Ammon's horn (tissue), 1 donor: Measurements from ENCODE around the gene PCLO.
"Not testable (repeated sequence)": the region's sequence is repeated elsewhere in the genome, so short reads cannot be mapped to it uniquely, and the experiment has no call there.

Experiments used
- DNase-seq: peaks from one replicate; pipeline ENCODE4 v3.0.0-alpha.2; 2016; ENCODE audit warnings: low spot score

Gene PCLO

DNA sequence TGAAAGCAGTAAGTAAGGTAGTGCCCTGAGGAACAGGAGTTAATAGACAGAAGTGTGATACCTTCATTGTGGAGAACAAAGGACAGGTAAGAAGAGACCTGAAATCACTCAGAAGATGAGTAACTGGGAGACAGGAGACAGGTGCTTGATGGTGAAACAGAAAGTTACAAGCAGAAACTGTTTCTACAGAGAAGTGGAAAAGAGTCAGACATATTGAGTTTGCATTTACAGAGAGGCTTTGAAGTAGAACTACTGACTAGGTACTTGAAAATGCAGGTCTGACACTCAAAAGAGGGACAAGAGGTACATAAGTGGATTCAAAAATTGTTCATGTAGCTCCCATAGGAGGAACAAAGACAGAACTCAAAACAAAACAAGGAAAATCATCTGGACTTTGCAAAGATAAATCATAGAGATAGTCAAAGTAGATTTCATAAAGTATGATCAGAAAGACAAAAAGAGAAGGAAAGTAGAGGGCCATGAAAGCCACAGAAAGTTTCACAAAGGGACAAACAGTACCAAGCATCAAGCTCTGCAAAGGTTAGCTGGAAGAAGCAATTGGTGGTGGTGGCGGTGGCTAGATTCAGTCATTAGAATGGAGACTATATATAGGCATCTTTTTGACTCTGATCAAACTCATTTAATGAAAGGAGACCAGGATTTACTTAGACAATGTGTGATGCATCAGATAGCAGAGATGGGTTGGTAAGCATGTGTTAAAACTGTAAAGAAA, 198.4 kb downstream of the PCLO start:
- no peak for DNase-seq

DNA sequence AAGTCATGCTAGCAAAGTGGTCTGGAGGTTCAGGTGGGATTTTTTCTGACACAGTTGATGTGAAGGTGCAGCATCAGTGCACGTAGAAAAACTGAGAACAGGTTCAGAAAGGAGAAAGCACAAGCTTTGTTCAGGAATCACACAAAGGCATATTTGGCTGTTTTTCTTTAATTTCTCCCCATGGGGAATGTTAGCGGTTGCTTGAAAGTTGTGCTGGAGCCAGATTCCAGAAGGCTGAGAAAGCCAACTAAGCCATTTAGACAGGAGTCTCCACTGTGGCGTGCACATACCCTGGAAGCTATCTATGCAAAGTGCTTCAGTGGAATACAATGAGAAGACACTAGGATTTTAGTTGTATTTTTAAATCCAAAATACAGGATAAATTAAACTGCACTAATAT, 201.4 kb downstream of the PCLO start:
- DNase-seq: no peak

DNA sequence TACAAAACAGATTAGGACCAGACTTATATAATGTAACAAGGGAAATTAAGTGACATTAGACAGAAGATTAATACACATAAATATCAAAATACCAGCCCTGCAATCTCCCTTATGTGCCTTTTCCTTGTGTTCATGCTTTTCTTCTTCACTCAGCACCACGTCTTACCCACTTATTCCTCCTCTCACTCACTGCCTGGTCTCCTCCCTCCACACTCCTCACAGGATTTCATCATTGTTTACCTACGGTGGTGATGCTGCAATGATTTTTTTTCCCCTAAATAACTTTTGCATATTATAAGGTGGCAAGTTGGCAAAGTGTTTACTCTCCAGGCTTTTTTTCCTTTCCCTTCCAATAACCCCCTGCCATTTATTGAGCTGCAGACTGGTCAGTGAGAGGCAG, 203.2 kb downstream of the PCLO start:
- DNase-seq: no peak

DNA sequence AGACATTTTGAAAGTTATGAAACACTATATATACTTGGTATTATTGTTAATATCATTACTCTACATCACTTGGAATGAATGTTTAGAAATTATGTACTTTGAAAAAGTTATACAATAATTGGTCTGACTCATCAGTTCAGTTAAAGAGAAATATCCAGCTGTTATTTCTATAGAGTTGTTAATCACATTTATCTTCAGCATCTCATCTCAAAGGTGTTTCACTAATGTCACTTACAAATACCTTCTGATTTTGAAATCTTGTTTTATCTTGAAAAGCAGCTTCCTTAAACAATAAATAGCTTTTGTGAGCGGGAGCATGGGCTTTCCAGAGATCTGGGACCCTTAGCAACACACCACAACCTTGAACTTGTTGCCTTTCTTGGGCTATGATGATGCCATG, 205.2 kb downstream of the PCLO start:
- no peak for DNase-seq

DNA sequence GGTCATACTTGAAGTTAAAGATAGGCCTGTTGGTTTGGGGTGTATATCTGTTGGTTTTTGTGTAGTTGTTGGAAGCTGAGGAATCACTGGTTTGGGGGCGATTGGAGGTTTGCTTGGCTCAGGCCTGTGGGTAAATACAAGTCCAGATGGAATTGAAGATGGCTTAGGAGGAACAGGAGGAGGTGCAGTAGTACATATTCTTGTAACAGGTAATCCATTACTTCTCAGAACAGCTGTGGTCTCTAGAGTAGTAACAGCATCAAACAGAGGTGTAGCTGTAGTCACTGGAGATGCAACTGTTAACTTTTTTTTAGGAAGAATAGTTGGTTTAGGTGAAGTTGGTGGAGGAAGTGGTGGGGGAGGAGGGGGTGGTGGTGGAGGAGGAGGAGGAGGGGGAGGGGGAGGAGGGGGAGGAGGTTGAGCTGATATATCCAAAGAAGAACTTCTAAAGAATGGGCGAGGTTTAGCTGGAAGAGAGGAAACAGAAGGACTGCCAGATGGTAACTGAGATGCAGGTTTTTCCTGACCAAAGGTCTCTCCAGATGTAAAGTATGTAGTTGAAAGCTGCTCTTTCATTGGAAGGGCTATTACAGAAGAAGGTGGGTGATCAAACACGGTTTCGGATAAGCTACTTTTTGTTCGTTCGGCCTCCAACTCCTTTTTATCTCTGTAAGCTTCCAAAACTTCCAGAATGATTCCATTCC, 209.2 kb downstream of the PCLO start:
- DNase-seq: no peak

DNA sequence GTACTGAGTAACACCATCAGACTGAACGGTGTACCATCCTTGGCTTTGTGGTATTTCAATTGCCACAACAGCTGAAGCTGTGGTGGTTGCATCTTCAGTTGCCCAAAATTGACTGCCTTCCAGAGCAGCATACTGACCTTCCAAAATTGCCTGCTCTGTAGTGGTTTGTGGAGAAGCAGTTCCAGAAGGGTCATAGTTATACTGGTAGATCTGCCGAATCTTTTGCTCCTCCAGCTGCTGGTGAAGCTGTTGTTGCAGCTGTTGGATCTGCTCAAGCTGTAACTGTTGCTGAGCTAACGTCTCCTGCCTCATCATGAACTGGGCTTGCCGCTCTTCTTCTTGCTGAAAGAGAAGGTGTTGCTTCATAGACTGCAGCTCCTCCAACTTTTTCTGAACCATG, 212.2 kb downstream of the PCLO start:
- no peak for DNase-seq

DNA sequence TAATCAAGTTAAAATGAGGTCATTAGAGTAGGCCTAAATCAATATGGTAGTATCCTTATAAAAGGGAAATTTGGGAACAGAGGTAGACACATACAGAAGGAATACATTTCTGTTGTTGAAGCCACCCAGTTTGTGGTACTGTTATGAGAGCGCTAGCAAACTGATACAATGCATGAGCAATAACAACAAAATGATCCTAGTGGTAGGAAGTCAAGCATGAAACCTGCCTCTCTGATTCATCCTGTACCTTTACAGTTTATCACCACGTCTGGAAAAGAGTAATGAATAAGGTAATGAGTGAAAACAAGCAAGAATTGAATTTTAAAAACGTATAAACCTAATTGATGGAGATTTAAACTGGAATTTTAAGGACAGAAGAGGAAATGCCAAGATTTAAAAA, 217.2 kb downstream of the PCLO start:
- DNase-seq: no peak

DNA sequence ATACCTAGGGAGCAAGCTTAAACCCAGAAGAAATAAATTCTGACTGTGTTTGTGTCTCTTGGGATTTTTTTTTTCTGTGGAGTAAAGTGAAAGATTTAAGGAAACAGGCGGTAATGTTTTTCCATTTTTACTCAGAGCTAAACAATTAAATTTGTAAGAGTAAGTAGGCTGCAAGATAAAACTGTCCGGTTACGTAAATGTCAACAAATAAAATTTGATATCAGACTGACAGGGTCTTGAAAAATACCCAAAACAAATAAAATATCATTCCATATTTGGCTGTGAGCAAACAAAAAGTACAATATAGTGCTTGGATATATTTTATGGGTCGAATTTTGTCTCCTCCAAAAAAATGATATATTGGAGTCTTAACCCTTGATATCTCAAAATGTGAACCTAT, 217.6 kb downstream of the PCLO start:
- DNase-seq: no peak

DNA sequence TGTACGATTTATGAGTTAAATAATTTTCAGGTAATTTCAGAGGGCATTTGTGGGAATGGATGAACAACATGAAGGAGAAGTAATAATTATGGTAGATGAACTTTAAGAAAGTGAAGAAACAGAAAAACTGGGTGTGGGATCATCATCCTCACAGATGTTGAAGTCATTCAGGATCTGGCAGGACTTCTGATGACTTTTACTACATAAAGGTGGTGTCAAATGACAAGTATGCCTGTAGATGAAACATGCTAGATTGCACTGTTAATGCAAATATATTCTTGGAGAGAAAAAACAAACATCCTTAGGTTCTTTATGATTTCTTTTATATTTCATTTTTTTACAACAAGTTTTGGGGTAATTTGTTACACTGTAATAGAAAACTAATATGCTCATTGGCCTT, 230.2 kb downstream of the PCLO start:
- DNase-seq: no peak

DNA sequence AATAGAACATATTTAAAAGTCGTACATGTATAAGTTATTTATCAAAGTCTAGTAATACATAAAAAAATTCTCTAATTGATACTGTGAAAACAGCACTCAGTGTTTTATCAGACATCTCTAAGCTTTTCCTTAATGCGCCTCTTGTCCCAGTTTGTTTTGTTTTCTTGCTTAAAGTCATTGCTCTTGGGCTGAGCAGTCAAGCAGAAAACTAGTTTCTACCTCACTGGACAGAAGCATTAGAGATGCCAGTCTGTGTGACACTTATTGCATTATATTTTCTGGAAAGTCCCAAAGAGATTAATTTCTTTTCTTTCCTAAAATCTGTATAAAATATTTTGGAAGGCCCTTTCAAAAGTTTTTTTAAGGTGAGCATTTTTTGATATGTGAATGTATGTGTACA, 236.2 kb downstream of the PCLO start:
- DNase-seq: no peak

DNA sequence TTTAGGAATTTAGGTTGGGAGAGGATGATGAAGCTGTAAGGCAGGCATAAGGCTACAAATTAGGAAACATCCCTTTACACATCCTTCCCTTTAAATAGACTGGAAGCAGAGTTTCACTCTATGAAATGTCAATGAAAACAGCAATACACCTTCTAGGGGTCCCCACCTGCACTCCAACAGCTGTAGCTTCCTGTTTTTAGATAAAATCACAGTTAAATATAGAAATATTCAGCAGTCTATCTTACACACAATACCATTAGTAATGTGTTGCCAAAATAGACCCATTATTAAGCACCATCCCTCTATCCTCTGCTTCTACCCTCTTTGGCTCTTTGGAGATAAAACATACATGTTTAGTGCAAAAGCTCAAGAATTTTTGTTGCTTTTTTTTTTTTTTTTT, 237.4 kb downstream of the PCLO start:
- no peak for DNase-seq

DNA sequence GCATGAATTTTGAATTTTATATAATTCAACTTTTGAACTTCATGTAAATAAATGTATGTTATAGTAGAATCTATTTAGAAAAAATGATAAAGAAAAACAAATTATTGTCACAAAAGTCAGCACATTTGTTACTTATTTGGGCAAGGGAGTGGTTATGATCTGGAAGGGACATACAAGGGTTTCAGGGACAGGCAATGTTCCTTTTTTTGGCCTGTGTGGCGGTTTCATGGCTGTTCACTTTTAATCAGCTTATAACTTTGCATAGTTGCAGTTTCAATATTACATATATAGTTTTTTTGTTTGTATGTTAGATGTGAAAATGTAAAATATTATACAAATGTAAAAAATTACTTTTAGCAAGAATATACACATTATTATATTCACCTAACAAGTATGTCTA, 256.2 kb downstream of the PCLO start:
- DNase-seq: no peak

DNA sequence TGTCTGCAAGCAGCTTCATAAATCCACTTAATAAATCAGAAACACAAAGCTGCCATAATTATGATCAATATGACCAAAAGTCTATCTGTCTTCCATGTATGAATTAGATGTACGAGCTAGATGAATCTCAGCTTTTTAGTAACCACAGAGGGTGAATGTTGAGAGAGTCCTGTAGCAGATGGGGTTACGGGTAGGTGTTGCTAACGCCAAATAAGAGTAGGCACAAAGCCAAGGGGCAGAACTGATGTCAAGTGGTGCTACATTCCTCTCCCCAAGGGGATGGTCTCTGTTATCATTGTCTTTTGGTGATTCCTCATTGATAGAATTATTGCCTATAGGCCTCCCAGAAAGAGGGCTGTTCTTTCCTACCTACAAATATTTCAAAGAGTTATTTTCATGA, 257.8 kb downstream of the PCLO start:
- no peak for DNase-seq

DNA sequence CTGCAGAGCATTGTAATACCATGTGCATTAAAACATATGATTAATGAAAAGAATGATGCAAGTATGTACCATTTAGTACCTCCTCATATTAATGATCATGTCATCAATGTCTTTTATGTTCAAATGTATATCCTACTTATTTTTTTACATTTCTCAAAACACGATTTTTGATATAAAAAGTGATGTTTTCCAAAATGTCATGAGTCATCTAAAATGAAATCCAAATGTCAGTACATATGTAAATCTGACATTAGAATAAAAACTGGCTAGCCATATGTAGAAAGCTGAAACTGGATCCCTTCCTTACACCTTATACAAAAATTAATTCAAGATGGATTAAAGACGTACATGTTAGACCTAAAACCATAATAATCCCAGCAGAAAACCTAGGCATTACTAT, 261.6 kb downstream of the PCLO start:
- not testable (repeated sequence) for DNase-seq

DNA sequence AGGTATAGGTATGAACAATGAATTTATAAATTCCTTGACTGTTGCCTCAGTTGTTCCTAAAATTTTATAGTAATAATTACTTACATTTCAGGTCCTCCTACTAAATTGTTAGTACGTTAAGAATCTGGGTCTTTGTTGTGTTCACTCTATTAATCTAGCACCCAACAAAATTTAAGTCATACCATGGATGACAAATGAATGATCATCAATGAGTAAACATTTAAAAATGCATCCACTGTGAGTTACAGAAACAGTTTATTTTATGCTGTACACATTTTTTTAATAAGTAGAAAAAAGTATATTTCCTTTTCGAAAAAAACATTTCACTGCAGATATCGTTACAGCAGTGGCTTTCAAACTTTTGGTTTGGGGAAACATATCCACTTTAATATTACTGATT, 265.2 kb downstream of the PCLO start:
- DNase-seq: no peak

DNA sequence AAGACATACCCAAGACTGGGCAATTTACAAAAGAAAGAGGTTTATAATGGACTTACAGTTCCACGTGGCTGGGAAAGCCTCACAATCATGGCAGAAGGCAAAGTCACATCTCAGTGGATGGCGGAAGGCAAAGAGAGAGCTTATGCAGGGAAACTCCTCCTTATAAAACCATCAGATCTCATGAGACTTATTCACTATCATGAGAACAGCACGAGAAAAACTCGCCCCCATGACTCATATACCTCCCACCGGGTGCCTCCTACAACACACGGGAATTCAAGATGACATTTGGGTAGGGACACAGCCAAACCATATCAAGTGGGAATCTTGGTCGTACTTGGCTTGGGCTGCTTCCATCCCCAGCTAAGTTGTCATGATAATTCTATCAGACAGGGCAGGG, 268.3 kb downstream of the PCLO start:
- DNase-seq: not testable (repeated sequence)

DNA sequence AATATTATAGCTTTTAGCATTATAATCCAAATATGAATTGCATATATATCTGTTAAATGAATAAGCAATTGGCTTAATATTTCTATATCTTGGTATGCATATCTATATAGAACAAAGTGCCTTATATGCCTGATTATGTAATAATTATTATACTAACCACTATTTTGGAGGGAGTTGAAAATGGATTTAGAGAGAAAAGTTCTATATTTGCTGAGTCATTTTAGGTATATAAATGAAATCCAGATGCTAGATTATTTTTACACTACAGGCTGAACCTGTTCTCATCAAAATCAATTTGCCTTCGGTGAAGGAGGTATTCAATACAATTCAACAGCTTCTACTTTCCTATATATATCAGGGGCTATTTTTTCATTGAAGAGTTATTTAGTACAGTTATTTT, 276.4 kb downstream of the PCLO start:
- DNase-seq: no peak

DNA sequence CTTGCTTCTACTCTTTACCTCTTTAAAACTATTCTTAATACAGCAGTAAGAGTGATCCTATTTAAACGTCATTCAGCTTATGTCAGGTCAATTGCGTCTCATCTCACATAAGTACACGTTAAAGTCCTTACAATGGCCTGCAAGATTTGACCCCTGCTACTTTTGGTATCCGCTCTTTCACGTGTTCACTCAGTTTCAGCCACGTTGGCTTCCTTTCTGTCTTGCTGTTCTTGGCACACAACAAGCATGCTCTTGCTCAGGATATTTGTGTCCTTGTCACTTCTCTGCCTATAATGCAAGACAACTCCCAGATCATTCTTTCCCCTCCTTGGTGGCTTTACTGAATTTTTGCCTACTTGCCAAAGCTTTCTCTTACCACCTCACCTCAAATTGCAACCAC, 296.8 kb downstream of the PCLO start:
- no peak for DNase-seq

DNA sequence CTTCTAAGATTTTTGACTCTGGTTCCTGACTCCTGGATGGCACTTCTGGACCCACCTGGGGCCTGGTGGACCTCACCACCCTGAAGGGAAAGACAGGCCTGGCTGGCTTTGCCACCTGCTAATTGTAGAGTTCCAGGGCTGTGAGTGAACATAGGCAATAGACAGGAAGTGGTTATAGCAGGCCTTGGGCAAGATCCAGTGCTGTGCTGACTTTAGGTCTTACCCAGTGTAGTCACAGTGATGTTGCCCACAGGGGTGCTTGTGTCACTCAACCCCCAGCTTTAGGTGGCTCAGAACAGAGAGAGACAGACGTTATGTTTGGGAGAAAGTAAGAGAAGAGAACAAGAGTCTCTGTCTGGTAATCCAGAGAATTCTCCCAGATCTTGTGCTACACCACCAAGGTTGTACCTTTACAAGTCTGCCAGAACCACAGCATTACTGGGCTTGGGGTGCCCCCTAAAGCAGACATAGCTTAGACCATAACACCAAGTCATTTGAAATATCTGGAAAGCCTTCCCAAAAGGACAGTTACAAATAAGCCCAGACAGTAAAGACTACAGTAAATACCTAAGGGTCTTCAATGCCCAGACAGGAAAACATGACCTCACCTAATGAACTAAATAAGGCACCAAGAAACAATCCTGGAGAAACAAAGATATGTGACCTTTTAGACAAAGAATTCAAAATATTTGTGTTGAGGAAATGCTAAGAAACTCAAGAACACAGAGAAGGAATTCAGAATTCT, 303.4 kb downstream of the PCLO start:
- DNase-seq: no peak

DNA sequence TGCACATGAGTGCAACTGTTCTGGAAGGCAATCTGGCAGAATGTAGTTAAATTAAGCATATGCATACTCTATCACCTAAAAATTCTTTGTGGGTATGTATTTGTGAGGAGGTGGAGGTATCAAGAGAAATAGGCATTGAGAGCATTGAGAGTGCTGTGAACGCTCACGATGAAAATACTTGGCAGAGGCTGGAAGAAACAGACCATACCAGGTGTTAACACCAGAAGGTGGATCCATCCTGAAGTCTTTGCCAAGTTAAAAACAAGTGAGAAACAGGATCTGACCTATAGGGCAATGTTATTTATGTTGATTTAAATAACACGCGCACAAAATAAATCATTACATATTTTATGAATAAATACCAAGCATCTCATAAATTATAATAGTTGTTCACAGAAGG, 311.6 kb downstream of the PCLO start:
- DNase-seq: no peak

DNA sequence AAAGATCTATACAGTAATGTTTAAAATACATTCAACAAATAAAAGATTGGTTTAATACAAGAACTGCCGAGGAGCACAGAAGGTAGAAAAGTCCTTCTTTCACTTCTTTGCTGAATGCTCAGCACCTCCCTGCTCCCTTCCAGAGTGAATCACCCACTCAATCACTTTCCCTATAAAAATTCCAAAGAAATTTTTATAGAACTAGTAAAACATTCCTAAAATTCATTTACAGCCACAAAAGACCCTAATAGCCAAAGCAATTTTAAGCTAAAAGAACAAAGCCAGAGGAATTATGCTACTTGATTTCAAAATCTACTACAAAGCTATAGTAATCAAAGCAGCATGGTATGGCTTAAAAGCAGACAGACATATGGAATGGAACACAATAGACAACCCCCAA, 320.9 kb downstream of the PCLO start:
- no peak for DNase-seq

DNA sequence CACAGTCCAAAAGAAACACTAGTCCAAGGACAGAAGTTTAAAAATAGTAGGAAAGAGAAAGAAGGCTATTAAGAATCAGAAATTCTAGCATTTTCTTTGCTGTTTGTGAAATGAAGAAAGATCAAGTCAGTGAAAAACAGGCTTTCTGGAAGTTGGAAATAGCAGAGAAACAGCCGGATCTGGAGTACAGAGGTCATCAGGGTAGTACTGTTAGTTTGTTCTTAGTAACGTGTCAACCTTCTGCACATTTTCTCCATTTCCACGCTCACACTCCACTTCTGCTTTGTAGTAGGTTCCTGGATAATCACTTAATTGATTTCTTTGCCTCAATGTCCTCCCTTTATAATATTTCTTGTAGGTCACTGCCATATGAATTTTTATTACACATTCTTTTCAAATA, 322.6 kb downstream of the PCLO start:
- DNase-seq: no peak

DNA sequence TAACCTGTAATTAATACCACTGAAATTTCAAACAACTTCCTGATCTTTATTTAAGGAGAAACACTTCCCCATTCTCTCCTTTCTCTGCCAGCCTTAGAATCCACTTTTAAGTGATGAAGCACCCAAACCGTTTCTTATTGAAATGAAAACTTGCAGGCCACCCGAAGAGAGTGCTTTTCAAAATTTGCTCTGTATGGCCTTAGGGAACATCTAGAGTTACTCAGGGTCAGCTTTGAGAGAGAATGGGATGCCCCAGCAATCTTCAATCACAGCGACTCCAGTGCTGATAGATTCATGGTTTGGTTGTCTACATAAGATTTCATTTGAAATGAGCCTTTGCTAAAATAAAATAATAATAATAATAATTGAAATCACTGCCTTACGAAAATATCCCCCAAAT, 323.1 kb downstream of the PCLO start:
- DNase-seq: no peak
